HG03064 (cell line): ENCODE measurements around the gene SYNDIG1.

ENCODE experiments used
- ATAC-seq: cut with Tn5 transposase; IDR thresholded peaks from one replicate; pipeline ENCODE4 v1.9.1; 2021; ENCODE audit warnings: low read depth; ENCODE audit not compliant: unreplicated experiment

Gene SYNDIG1

GRCh38 chr20:24469116-24469893 is at the start of gene SYNDIG1:
TSS of gene SYNDIG1 (plus strand) at chr20:24469629. CDS start at chr20:24543098, 73,469 bp downstream.
- ATAC-seq: no peak

- ATAC-seq: no peak
Observed at GRCh38 chr20:24419786-24420185, 49.6 kb upstream of the SYNDIG1 start.

GRCh38 chr20:24420567-24420966 is 48.9 kb upstream of the SYNDIG1 start:
- ATAC-seq: no peak

- no peak for ATAC-seq
Observed at GRCh38 chr20:24421071-24421470, 48.4 kb upstream of the SYNDIG1 start.

GRCh38 chr20:24422091-24422760 is 47.2 kb upstream of the SYNDIG1 start:
- ATAC-seq: no peak

- ATAC-seq: no peak
Observed at GRCh38 chr20:24423390-24424313, 45.8 kb upstream of the SYNDIG1 start.

GRCh38 chr20:24425523-24426135 is 43.8 kb upstream of the SYNDIG1 start:
- no peak for ATAC-seq

GRCh38 chr20:24431279-24432045 is 38.0 kb upstream of the SYNDIG1 start:
- ATAC-seq: no peak

GRCh38 chr20:24432046-24432442 is 37.4 kb upstream of the SYNDIG1 start:
- no peak for ATAC-seq

GRCh38 chr20:24436160-24436559 is 33.3 kb upstream of the SYNDIG1 start:
- ATAC-seq: no peak

GRCh38 chr20:24437196-24438082 is 32.0 kb upstream of the SYNDIG1 start:
- no peak for ATAC-seq

- ATAC-seq: no peak
Observed at GRCh38 chr20:24438331-24438730, 31.1 kb upstream of the SYNDIG1 start.

- ATAC-seq: no peak
Observed at GRCh38 chr20:24439737-24440387, 29.6 kb upstream of the SYNDIG1 start.

- ATAC-seq: no peak
Observed at GRCh38 chr20:24441661-24442060, 27.8 kb upstream of the SYNDIG1 start.

GRCh38 chr20:24442909-24443308 is 26.5 kb upstream of the SYNDIG1 start:
- ATAC-seq: no peak

GRCh38 chr20:24443436-24443835 is 26.0 kb upstream of the SYNDIG1 start:
- ATAC-seq: no peak

- ATAC-seq: no peak
Observed at GRCh38 chr20:24444526-24445190, 24.8 kb upstream of the SYNDIG1 start.
